B cell (primary cell): ENCODE results near the gene EPC1. TPM values are rescaled to one million over a fixed set of nuclear protein-coding genes. Genes with fewer than 3 reads are reported as not detected.

Experiments
- ATAC-seq: fragments of 200-7000 bp; cut with Tn5 transposase; one replicate; pipeline ENCODE4 v1.10.0; 2021; ENCODE audit warnings: low read depth, mild to moderate bottlenecking, moderate number of reproducible peaks, moderate library complexity
- CTCF ChIA-PET: fragments of 350-600 bp; sonication (Branson Sonifier 250); formaldehyde crosslinking; loops from one replicate; lab custom pipeline; 2021; ENCODE audit warnings: antibody characterized with exemption, inconsistent platforms; lab: Charles Lee
- POLR2A ChIA-PET: fragments of 350-600 bp; sonication (Branson Sonifier 250); formaldehyde crosslinking; loops from one replicate; lab custom pipeline; 2021; ENCODE audit warnings: antibody characterized with exemption; lab: Charles Lee
- DNase-seq: peaks from one replicate; pipeline ENCODE4 v3.0.0; 2013
- H2AFZ ChIP-seq: 2 replicates; pipeline ENCODE4 v1.6.1; 2012; ENCODE audit warnings: mild to moderate bottlenecking, low read depth, low read length; ENCODE audit not compliant: insufficient read depth, poor library complexity, severe bottlenecking
- H3K27ac ChIP-seq, 2 donors: 1 replicate in 1 of 2; 2 replicates in 1 of 2; pipeline ENCODE4 v1.5.1; 2012 to 2013; ENCODE audit warnings: low read length in 2 of 2, mild to moderate bottlenecking in 2 of 2, moderate library complexity in 1 of 2
- H3K27me3 ChIP-seq, 4 experiments: fragments of 200-600 bp in 1 of 4; sonication (generic) in 1 of 4; replicated peaks in 1 of 4; 1 replicate in 2 of 4; 2 replicates in 2 of 4; pipeline versions ENCODE4 v1.6.1 to v1.7.0; 2013 to 2016; ENCODE audit warnings: low read length in 3 of 4, mild to moderate bottlenecking in 2 of 4, mixed read lengths in 1 of 4, moderate library complexity in 1 of 4; ENCODE audit not compliant: insufficient read depth in 4 of 4, control insufficient read depth in 3 of 4; ENCODE audit errors: control extremely low read depth in 1 of 4
- H3K36me3 ChIP-seq, 2 experiments: replicated peaks in 1 of 2; 1 replicate in 1 of 2; 2 replicates in 1 of 2; pipeline versions ENCODE4 v1.6.1 to v1.7.1; 2013; ENCODE audit warnings: low read length in 1 of 2; ENCODE audit not compliant: insufficient read depth in 2 of 2, control insufficient read depth in 1 of 2; ENCODE audit errors: control extremely low read depth in 1 of 2, extremely low read depth in 1 of 2
- H3K4me1 ChIP-seq, 2 donors: fragments of 200-600 bp in 1 of 2; sonication (generic) in 1 of 2; 1 replicate in 1 of 2; 2 replicates in 1 of 2; pipeline versions ENCODE4 v1.5.1 to v1.6.1; 2013 to 2017; ENCODE audit warnings: low read length in 2 of 2; ENCODE audit not compliant: control insufficient read depth in 2 of 2, insufficient read depth in 2 of 2
- H3K4me2 ChIP-seq: replicated peaks from 2 replicates; pipeline ENCODE3; 2012; ENCODE audit warnings: mild to moderate bottlenecking, low read depth, low read length; ENCODE audit not compliant: poor library complexity, severe bottlenecking
- H3K4me3 ChIP-seq, 5 experiments: fragments of 200-600 bp in 1 of 5; sonication (generic) in 1 of 5; 1 replicate in 3 of 5; 2 replicates in 2 of 5; pipeline versions ENCODE4 v1.5.1 to v1.7.0; 2011 to 2016; ENCODE audit warnings: low read length in 4 of 5, mild to moderate bottlenecking in 4 of 5, low read depth in 2 of 5, control low read depth in 1 of 5, moderate library complexity in 1 of 5; ENCODE audit not compliant: insufficient read depth in 1 of 5; ENCODE audit errors: control extremely low read depth in 1 of 5, extremely low read depth in 1 of 5
- H3K79me2 ChIP-seq: fragments of 200-600 bp; sonication (generic); one replicate; pipeline ENCODE4 v1.6.0; 2016; ENCODE audit warnings: low read length; ENCODE audit not compliant: control insufficient read depth, insufficient read depth
- H3K9ac ChIP-seq: fragments of 200-600 bp; sonication (generic); 2 replicates; pipeline ENCODE4 v1.6.1; 2017; ENCODE audit warnings: mild to moderate bottlenecking, low read length, moderate library complexity
- H3K9me3 ChIP-seq, 3 donors: one replicate each; pipeline versions ENCODE4 v1.6.1 to v1.7.1; 2013; ENCODE audit warnings: low read length in 2 of 3; ENCODE audit not compliant: control insufficient read depth in 2 of 3, insufficient read depth in 1 of 3; ENCODE audit errors: control extremely low read depth in 1 of 3
- H4K20me1 ChIP-seq: 2 replicates; pipeline ENCODE4 v1.6.0; 2012; ENCODE audit warnings: mild to moderate bottlenecking, low read length; ENCODE audit not compliant: insufficient read depth, control insufficient read depth, poor library complexity, severe bottlenecking
- H3K27ac Mint-ChIP-seq: one replicate; pipeline ENCODE4 v1.8.0; 2021; ENCODE audit warnings: mixed read lengths
- H3K27me3 Mint-ChIP-seq: one replicate; pipeline ENCODE4 v1.8.0; 2021; ENCODE audit warnings: mixed read lengths
- H3K4me1 Mint-ChIP-seq: one replicate; pipeline ENCODE4 v1.8.0; 2021; ENCODE audit warnings: mixed read lengths
- H3K4me3 Mint-ChIP-seq: one replicate; pipeline ENCODE4 v1.8.0; 2021; ENCODE audit warnings: mixed read lengths
- H3K9me3 Mint-ChIP-seq: one replicate; pipeline ENCODE4 v1.8.0; 2022; ENCODE audit warnings: mixed read lengths; ENCODE audit not compliant: insufficient read depth
- CTCF ChIP-seq: fragments of 200-600 bp; IDR thresholded peaks from one replicate; pipeline ENCODE4 v1.8.0; 2022; ENCODE audit warnings: antibody characterized with exemption, mild to moderate bottlenecking
- EZH2 ChIP-seq: IDR thresholded peaks from 2 replicates; pipeline ENCODE4 v1.6.1; 2012; ENCODE audit warnings: borderline replicate concordance, low read depth, mild to moderate bottlenecking, moderate library complexity, low read length; ENCODE audit not compliant: insufficient read depth, poor library complexity, severe bottlenecking
- WGBS: methylation state at CpG from one replicate; pipeline ENCODE4 v1.1.5; 2013; ENCODE audit warnings: missing lambda C conversion rate; ENCODE audit not compliant: insufficient coverage; 5-methylcytosine and 5-hydroxymethylcytosine counted together
- intact Hi-C: fragments of 100-400 bp; cut with micrococcal nuclease; formaldehyde crosslinking; loops from one replicate; pipeline ENCODE4 v1.10.0; 2022
- polyA plus RNA-seq: library from polyadenylated mRNA; depleted of rRNA; stranded (reverse); fragments of >200 nt; gene quantifications from 2 replicates; pipeline ENCODE4 v1.2.3, GENCODE V29; 2012
- total RNA-seq, 2 donors: library from RNA; stranded (reverse); fragments of 120-200 nt in 1 of 2; gene quantifications; 1 replicate in 1 of 2; 2 replicates in 1 of 2; pipeline versions ENCODE4 v1.2.3 to v1.2.4, GENCODE V29; 2013 to 2022

Gene EPC1
- total and polyA plus RNA-seq, 2 donors (not counting 1 experiment from before 2014, with no cell fraction given): 120 to 220 TPM

- no peak overlapping the region for H3K4me3 Mint-ChIP-seq
- Histone ChIP-seq H3K79me2 (peaks cover 57% of the 10 kb centered on the region), H3K36me3 (peaks cover 0 to 1% of the 10 kb centered on the region in 2 experiments), H3K9me3 (peaks cover 0 to 5% (median 0%) of the 10 kb centered on the region in 3 donors), H3K4me1 (peaks cover 10 to 23% of the 10 kb centered on the region in 2 donors), H3K27ac (peak overlapping the region; percentile 73 to 85), H3K9ac (peak overlapping the region; percentile 85), H2AFZ (peak overlapping the region; percentile 76), H3K4me3 (peak overlapping the region; percentile 63 to 99 (median 83)), H3K27me3 (no peaks in the 10 kb centered on the region), H4K20me1 (no peaks in the 10 kb centered on the region), H3K4me2 (peak overlapping the region; percentile 88)
- no peaks in the 10 kb centered on the region for H3K27me3 Mint-ChIP-seq
- intact Hi-C loops: loop anchor here (1.0 to 5.0 kb wide), 5 partner anchors 31 to 1345 kb away; partner anchors contain the start of genes ARHGAP12, CCDC7, ITGB1 and ZNF438
- ATAC-seq (peak; percentile 20), DNase-seq (peak; percentile 72)
- ChIA-PET POLR2A (interaction anchor here (1.5 to 2.9 kb wide), 4 partner anchors 31 to 322 kb away, joined by 4 to 22 read pairs (median 10); partner anchors contain the start of genes CCDC7 and KIF5B), CTCF (interaction anchor here (0.9 to 5.8 kb wide), 8 partner anchors 8 to 187 kb away, joined by 3 to 29 read pairs (median 6); no protein-coding TSS in a partner anchor)
- peaks cover 4% of the 10 kb centered on the region for H3K9me3 Mint-ChIP-seq
- peaks cover 23% of the 10 kb centered on the region for H3K4me1 Mint-ChIP-seq
- no CpG with 5 or more reads among the region's 6 CpGs for WGBS
- TF ChIP-seq EZH2: no peak
- peak; percentile 65 for TF ChIP-seq CTCF
- no peak overlapping the region for H3K27ac Mint-ChIP-seq
Observed at GRCh38 chr10:32377458-32378259, 30.7 kb upstream of the EPC1 start.
